OCI-LY7 (cell line): ENCODE measurements around the gene CUEDC2.

Experiments
- EZH2phosphoT487 ChIP-seq: fragments of 200-600 bp; sonication (generic); IDR thresholded peaks from 2 replicates; pipeline ENCODE4 v1.6.1; 2018; ENCODE audit warnings: low read depth, borderline replicate concordance, mild to moderate bottlenecking, mixed run types, antibody characterized with exemption, low read length, moderate library complexity, mixed read lengths
- TF ChIP-seq, protein P1 (sequence below): fragments of 200-600 bp; sonication (generic); conservative IDR thresholded peaks from 2 replicates; pipeline ENCODE4 v1.5.1; 2014; ENCODE audit warnings: mild to moderate bottlenecking, antibody characterized with exemption, low read length, moderate library complexity, mixed read lengths

DNA sequence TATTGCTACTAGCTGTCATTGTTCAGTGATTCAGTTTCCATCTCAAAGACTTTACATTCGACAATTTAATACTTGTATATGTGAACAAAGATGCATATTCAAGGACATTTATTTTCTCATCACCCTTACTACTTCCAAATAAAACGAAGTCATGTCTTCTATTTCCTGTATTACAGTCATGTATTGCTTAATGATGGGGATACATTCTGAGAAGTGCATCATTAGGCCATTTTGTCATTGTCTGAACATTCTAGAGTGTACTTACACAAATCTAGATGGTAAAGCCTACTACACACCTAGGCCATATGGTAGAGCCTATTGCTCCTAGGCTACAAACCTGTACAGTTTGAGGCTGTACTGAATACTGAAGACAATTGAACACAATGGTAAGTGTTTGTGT, 12.5 kb upstream of the CUEDC2 start:
- TF ChIP-seq EZH2phosphoT487: no peak
- TF ChIP-seq, protein P1, sequence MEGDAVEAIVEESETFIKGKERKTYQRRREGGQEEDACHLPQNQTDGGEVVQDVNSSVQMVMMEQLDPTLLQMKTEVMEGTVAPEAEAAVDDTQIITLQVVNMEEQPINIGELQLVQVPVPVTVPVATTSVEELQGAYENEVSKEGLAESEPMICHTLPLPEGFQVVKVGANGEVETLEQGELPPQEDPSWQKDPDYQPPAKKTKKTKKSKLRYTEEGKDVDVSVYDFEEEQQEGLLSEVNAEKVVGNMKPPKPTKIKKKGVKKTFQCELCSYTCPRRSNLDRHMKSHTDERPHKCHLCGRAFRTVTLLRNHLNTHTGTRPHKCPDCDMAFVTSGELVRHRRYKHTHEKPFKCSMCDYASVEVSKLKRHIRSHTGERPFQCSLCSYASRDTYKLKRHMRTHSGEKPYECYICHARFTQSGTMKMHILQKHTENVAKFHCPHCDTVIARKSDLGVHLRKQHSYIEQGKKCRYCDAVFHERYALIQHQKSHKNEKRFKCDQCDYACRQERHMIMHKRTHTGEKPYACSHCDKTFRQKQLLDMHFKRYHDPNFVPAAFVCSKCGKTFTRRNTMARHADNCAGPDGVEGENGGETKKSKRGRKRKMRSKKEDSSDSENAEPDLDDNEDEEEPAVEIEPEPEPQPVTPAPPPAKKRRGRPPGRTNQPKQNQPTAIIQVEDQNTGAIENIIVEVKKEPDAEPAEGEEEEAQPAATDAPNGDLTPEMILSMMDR: no peak
